ENCODE data around the gene TNK1. TPM values are rescaled to one million over a fixed set of nuclear protein-coding genes. Genes with fewer than 3 reads are reported as not detected.

The TNK1 gene
- total RNA-seq, 6 donors from 2014 or later = 5.8 to 16.8 (median 8.2) TPM

DNA sequence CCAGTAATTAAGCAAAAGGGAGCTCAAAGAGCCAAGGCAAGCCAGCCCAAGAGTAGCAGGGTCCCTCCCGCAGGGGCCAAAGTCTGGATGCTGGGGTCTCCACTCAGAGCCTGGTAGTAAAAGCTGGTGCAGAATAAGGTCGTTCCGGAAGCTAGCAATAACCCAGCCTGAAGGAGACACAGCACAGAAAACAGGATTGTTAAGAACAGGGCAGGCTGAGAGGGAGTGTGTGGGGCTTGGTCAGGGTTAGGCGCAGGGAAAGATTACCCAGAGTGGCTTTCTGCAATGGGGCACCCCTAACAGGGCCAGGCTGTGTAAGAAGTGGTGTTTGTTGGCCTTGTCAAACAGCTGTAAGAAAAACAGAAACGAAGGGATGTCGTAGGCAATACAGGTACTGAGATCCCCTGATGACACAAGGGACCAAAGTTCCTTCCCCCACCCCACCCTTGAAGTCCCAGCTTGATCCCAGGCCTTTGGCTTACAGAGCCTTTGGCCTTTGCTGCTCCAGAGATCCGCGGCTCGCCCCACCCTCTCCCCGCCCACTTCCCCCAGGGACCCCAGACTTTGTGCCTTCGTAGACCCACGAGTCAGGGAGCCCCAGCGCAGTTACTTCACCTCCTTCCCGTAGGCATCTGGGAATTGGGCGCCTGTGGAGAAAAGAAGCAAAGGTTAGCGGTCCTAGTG, 22.3 kb downstream of the TNK1 start:
- H3K36me3 ChIP-seq = no peaks in the 10 kb centered on the region
- peak overlapping the region; percentile 67 to 94 (median 78) for H3K4me3 ChIP-seq
- H3K4me1 ChIP-seq = peaks cover 20 to 31% (median 25%) of the 10 kb centered on the region in 4 donors
- peak; percentile 56 to 89 for DNase-seq
- peak overlapping the region; percentile 81 to 90 (median 89) for H3K27ac ChIP-seq
- H3K9me3 ChIP-seq = no peaks in the 10 kb centered on the region
- no peaks in the 10 kb centered on the region for H3K27me3 ChIP-seq
- TF ChIP-seq POLR2A (IDR thresholded peaks at IDR 0.05) (no peak), EP300 (IDR thresholded peaks at IDR 0.05) (no peak), POLR2AphosphoS5 (IDR thresholded peaks at IDR 0.05) (no peak)
- TF ChIP-seq, protein P1, sequence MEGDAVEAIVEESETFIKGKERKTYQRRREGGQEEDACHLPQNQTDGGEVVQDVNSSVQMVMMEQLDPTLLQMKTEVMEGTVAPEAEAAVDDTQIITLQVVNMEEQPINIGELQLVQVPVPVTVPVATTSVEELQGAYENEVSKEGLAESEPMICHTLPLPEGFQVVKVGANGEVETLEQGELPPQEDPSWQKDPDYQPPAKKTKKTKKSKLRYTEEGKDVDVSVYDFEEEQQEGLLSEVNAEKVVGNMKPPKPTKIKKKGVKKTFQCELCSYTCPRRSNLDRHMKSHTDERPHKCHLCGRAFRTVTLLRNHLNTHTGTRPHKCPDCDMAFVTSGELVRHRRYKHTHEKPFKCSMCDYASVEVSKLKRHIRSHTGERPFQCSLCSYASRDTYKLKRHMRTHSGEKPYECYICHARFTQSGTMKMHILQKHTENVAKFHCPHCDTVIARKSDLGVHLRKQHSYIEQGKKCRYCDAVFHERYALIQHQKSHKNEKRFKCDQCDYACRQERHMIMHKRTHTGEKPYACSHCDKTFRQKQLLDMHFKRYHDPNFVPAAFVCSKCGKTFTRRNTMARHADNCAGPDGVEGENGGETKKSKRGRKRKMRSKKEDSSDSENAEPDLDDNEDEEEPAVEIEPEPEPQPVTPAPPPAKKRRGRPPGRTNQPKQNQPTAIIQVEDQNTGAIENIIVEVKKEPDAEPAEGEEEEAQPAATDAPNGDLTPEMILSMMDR (IDR thresholded peaks at IDR 0.05) = no peak
- 14 to 16% methylated on average over 13 to 16 of the region's 16 CpGs for WGBS, 2 donors
- peak in 1 of 2 donors; percentile 29 for ATAC-seq (ENCODE audit: low FRiP score in 2 of 2)

DNA sequence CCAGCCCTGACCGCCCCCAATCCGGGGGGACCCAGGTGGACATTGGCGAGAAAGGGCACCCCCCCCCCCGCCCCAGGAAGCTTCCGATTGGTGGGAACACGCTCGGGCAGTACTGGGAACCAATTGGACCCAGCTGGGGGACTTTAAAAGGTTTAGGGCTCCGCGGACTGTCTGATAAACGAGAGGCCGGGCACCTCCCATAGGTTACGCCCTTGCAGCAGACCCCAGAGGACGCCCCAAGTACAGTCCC, 22.8 kb downstream of the TNK1 start:
- TF ChIP-seq POLR2A (IDR thresholded peaks at IDR 0.05) = no peak
- TF ChIP-seq, protein P1 (IDR thresholded peaks at IDR 0.05) = no peak
- no peak for TF ChIP-seq EP300 (IDR thresholded peaks at IDR 0.05)
- no peak for TF ChIP-seq POLR2AphosphoS5 (IDR thresholded peaks at IDR 0.05)
- Histone ChIP-seq H3K4me1 (peaks cover 20 to 31% (median 25%) of the 10 kb centered on the region in 4 donors), H3K9me3 (no peaks in the 10 kb centered on the region), H3K27ac (peak overlapping the region; percentile 81 to 90 (median 89)), H3K4me3 (peak overlapping the region; percentile 67 to 94 (median 78)), H3K27me3 (no peaks in the 10 kb centered on the region), H3K36me3 (no peaks in the 10 kb centered on the region)
- WGBS, 2 donors = 0 to 1% methylated on average over 2 to 13 of the region's 13 CpGs
- ATAC-seq (ENCODE audit: low FRiP score in 2 of 2) = peak; percentile 73 to 77
- no peak for DNase-seq

DNA sequence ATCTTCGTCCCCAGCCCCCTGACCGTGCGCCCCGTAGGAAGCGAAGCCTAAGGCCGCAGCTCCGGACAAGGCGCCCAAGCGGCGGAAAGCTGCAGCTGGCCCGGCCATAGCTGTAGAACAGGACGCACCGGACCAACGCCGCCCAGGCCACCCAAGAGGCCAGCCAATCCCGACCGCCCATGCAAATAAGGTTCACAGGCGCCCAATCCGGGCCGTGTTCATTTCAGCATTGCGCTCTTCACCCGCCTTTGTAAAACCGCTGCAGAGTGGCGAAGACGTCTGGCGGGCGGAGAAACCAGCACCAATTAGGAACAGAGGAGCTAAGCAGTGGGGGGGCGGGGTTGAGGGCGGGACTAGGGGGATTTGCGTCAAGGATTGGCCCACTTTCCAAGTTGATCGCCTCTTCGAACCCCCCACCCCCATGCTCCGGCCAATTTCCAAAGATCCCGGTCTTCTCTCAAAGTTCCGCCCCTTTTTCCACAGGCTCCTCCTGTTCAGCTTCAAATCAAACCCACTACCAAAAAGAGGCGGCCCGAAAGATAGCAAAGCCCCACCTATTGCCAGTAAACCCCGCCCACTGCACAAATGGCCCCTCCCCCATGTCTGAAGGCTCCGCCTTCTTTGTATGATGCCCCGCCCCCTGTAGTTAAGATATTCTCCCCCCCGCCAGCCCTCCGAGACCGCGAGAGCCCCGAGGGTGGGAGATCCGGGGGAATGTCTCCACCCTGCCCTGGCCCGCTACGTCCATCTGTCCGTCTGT, 23.3 kb downstream of the TNK1 start, which contains the start of gene TMEM256:
Gene TMEM256, minus strand, starts transcription at position 121 of the 760 bp plus-strand sequence. Its CDS starts 13 bp downstream, at position 108.
- H3K4me1 ChIP-seq = peaks cover 20 to 31% (median 25%) of the 10 kb centered on the region in 4 donors
- H3K36me3 ChIP-seq = peaks cover 0 to 2% (median 0%) of the 10 kb centered on the region in 4 donors
- TF ChIP-seq POLR2AphosphoS5 (IDR thresholded peaks at IDR 0.05) (peak; percentile 66 to 96), POLR2A (IDR thresholded peaks at IDR 0.05) (peak in 3 of 4 donors; percentile 59 to 98 (median 97)), EP300 (IDR thresholded peaks at IDR 0.05) (no peak)
- TF ChIP-seq, protein P1 (IDR thresholded peaks at IDR 0.05) = peak in 3 of 6 experiments; percentile 3 to 40 (median 36)
- DNase-seq (peak; percentile 95 to 99), ATAC-seq (ENCODE audit: low FRiP score in 2 of 2) (peak; percentile 95 to 98)
- peak within 1 kb of the TSS; percentile 81 to 90 (median 89) for H3K27ac ChIP-seq
- H3K27me3 ChIP-seq = no peaks in the 10 kb centered on the region
- WGBS, 2 donors = 0 to 1% methylated on average over 9 to 36 of the region's 49 CpGs
- H3K4me3 ChIP-seq = peak within 1 kb of the TSS; percentile 67 to 94 (median 78)
- H3K9me3 ChIP-seq = no peaks in the 10 kb centered on the region

DNA sequence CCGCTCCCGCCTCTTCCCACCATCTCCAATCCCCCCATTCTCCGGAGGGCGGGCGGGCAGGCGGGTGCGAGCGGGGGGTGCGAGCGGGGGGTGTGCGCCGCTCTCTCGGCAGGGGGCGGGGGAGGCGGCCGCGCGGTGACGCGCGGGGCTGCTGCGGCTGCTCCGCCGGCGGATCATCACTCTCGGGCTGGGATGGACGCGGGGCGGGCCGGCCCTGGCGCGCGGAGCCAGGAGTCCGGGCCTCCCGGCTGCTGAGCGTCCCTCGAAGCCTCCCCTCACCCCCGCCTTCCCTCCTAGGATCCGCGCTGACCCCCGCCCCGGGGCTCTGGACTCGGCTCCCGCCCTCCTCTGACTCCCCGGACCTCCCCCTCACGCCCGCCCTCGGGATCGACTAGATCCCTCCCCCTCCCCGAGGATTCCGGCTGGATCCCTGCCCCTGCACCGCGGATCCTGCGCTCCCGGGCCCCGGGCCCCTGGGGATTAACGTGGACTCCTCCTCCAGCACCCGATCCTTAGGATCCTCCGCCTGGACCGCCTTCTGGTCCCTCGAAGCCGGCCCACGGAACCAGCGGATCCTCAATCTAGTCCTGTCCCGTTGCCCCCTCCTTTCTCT, 24.0 kb downstream of the TNK1 start:
- Histone ChIP-seq H3K27ac (peak overlapping the region; percentile 81 to 90 (median 89)), H3K4me1 (peaks cover 20 to 31% (median 25%) of the 10 kb centered on the region in 4 donors), H3K9me3 (no peaks in the 10 kb centered on the region), H3K27me3 (no peaks in the 10 kb centered on the region), H3K4me3 (peak overlapping the region; percentile 57 to 94 (median 74)), H3K36me3 (peaks cover 0 to 8% (median 0%) of the 10 kb centered on the region in 4 donors)
- peak; percentile 32 to 94 for DNase-seq
- WGBS, 2 donors = 0 to 7% methylated on average over 3 to 14 of the region's 65 CpGs
- TF ChIP-seq POLR2A (IDR thresholded peaks at IDR 0.05) (peak in 2 of 4 donors; percentile 28 to 42), EP300 (IDR thresholded peaks at IDR 0.05) (no peak), POLR2AphosphoS5 (IDR thresholded peaks at IDR 0.05) (peak in 1 of 2 donors; percentile 9)
- peak; percentile 32 to 75 for ATAC-seq (ENCODE audit: low FRiP score in 2 of 2)

Data from upper lobe of left lung (tissue), 6 donors.